HEK293 (cell line): Measurements from ENCODE around the gene TTLL11.

ENCODE experiments used
- CTCF ChIA-PET: fragments of 350-600 bp; formaldehyde crosslinking; extraction: SDS; loops from one replicate; lab custom pipeline; 2021; ENCODE audit warnings: antibody characterized with exemption; lab: Yijun Ruan, JAX
- POLR2A ChIA-PET: fragments of 300-600 bp; formaldehyde crosslinking; extraction: SDS; loops from one replicate; lab custom pipeline; 2020; ENCODE audit warnings: antibody characterized with exemption, inconsistent platforms; lab: Yijun Ruan, JAX
- H3K27ac ChIP-seq: fragments of 200-500 bp; sonication (Bioruptor generic); 2 replicates; pipeline ENCODE4 v1.5.1; 2014; ENCODE audit warnings: low read depth, low read length, control low read depth, inconsistent platforms; ENCODE audit errors: extremely low read depth
- H3K36me3 ChIP-seq, 2 experiments: fragments of 200-500 bp in 1 of 2; sonication (Bioruptor generic) in 1 of 2; 1 replicate in 1 of 2; 2 replicates in 1 of 2; pipeline ENCODE4 v1.5.1; 2014 to 2017; ENCODE audit warnings: inconsistent platforms in 2 of 2, low read length in 2 of 2; ENCODE audit not compliant: control insufficient read depth in 2 of 2, insufficient read depth in 1 of 2
- H3K4me1 ChIP-seq: fragments of 200-500 bp; sonication (Bioruptor generic); 2 replicates; pipeline ENCODE4 v1.5.1; 2014; ENCODE audit warnings: mild to moderate bottlenecking, low read length, inconsistent platforms; ENCODE audit not compliant: control insufficient read depth, insufficient read depth
- H3K4me3 ChIP-seq: 2 replicates; pipeline ENCODE4 v1.5.1; 2011; ENCODE audit warnings: low read depth, mild to moderate bottlenecking, control low read depth, low read length, moderate library complexity
- H3K9me3 ChIP-seq: fragments of 200-500 bp; sonication (Bioruptor generic); 2 replicates; pipeline ENCODE4 v1.5.1; 2014; ENCODE audit warnings: low read depth, low read length, inconsistent platforms; ENCODE audit not compliant: control insufficient read depth, insufficient read depth
- FEZF1 ChIP-seq: fragments of 450-650 bp; formaldehyde crosslinking; IDR thresholded peaks from 2 replicates; pipeline ENCODE4 v1.5.1; 2016; ENCODE audit warnings: missing biosample characterization, missing genetic modification characterization
- MZF1 ChIP-seq: fragments of 450-650 bp; formaldehyde crosslinking; IDR thresholded peaks from 2 replicates; pipeline ENCODE4 v1.5.1; 2017; ENCODE audit warnings: missing biosample characterization, missing genetic modification characterization, borderline replicate concordance
- YY2 ChIP-seq: fragments of 450-650 bp; formaldehyde crosslinking; IDR thresholded peaks from 2 replicates; pipeline ENCODE4 v1.5.1; 2016; ENCODE audit warnings: missing biosample characterization, missing genetic modification characterization
- ZNF114 ChIP-seq: fragments of 450-650 bp; formaldehyde crosslinking; IDR thresholded peaks from 2 replicates; pipeline ENCODE4 v1.5.0; 2017; ENCODE audit warnings: missing biosample characterization, missing genetic modification characterization
- ZNF19 ChIP-seq: fragments of 450-650 bp; formaldehyde crosslinking; IDR thresholded peaks from 2 replicates; pipeline ENCODE4; 2016; ENCODE audit warnings: missing biosample characterization, missing genetic modification characterization, low read depth
- ZNF23 ChIP-seq: fragments of 450-650 bp; formaldehyde crosslinking; IDR thresholded peaks from 2 replicates; pipeline ENCODE4 v1.5.1; 2016; ENCODE audit warnings: missing biosample characterization, missing genetic modification characterization, borderline replicate concordance
- ZNF24 ChIP-seq: fragments of 450-650 bp; formaldehyde crosslinking; IDR thresholded peaks from 2 replicates; pipeline ENCODE4 v1.5.1; 2016; ENCODE audit warnings: missing biosample characterization, missing genetic modification characterization
- ZNF350 ChIP-seq: fragments of 450-650 bp; formaldehyde crosslinking; IDR thresholded peaks from 2 replicates; pipeline ENCODE4 v1.5.0; 2017; ENCODE audit warnings: missing biosample characterization, mild to moderate bottlenecking, missing genetic modification characterization
- ZNF416 ChIP-seq: fragments of 450-650 bp; formaldehyde crosslinking; IDR thresholded peaks from 2 replicates; pipeline ENCODE4 v1.5.1; 2016; ENCODE audit warnings: missing biosample characterization, missing genetic modification characterization
- ZNF513 ChIP-seq: fragments of 450-650 bp; IDR thresholded peaks from 2 replicates; pipeline ENCODE4 v1.5.1; 2018; ENCODE audit warnings: missing biosample characterization, missing genetic modification characterization
- ZNF529 ChIP-seq: fragments of 450-650 bp; formaldehyde crosslinking; IDR thresholded peaks from 2 replicates; pipeline ENCODE4 v1.5.1; 2017; ENCODE audit warnings: missing genetic modification characterization, missing biosample characterization; ENCODE audit not compliant: insufficient replicate concordance
- ZNF530 ChIP-seq: fragments of 450-650 bp; formaldehyde crosslinking; IDR thresholded peaks from 2 replicates; pipeline ENCODE4 v1.5.1; 2016; ENCODE audit warnings: low read depth, missing biosample characterization, missing genetic modification characterization
- ZNF555 ChIP-seq: fragments of 450-650 bp; formaldehyde crosslinking; conservative IDR thresholded peaks from 2 replicates; pipeline ENCODE4 v1.5.1; 2017; ENCODE audit warnings: missing biosample characterization, mild to moderate bottlenecking, missing genetic modification characterization, inconsistent platforms
- ZNF610 ChIP-seq: fragments of 450-650 bp; formaldehyde crosslinking; IDR thresholded peaks from 2 replicates; pipeline ENCODE4 v1.5.1; 2016; ENCODE audit warnings: missing biosample characterization, missing genetic modification characterization, borderline replicate concordance
- ZNF645 ChIP-seq: fragments of 450-650 bp; formaldehyde crosslinking; IDR thresholded peaks from 2 replicates; pipeline ENCODE4; 2016; ENCODE audit warnings: missing biosample characterization, missing genetic modification characterization
- ZNF785 ChIP-seq: fragments of 450-650 bp; formaldehyde crosslinking; IDR thresholded peaks from 2 replicates; pipeline ENCODE4 v1.5.1; 2016; ENCODE audit warnings: missing biosample characterization, missing genetic modification characterization
- ZXDB ChIP-seq: fragments of 450-650 bp; formaldehyde crosslinking; IDR thresholded peaks from 2 replicates; pipeline ENCODE4 v1.5.1; 2016; ENCODE audit warnings: missing biosample characterization, missing genetic modification characterization
- TF ChIP-seq, protein P1 (sequence below): fragments of 450-650 bp; formaldehyde crosslinking; IDR thresholded peaks from 2 replicates; pipeline ENCODE4 v1.5.1; 2016; ENCODE audit warnings: missing biosample characterization, missing genetic modification characterization, low read depth
- TF ChIP-seq, protein P2 (sequence below): fragments of 450-650 bp; formaldehyde crosslinking; IDR thresholded peaks from 2 replicates; pipeline ENCODE4 v1.5.1; 2016; ENCODE audit warnings: missing biosample characterization, missing genetic modification characterization, borderline replicate concordance
- TF ChIP-seq, protein P3 (sequence below): fragments of 450-650 bp; formaldehyde crosslinking; IDR thresholded peaks from 2 replicates; pipeline ENCODE4 v1.5.1; 2017; ENCODE audit warnings: missing biosample characterization, missing genetic modification characterization

TTLL11 gene

DNA sequence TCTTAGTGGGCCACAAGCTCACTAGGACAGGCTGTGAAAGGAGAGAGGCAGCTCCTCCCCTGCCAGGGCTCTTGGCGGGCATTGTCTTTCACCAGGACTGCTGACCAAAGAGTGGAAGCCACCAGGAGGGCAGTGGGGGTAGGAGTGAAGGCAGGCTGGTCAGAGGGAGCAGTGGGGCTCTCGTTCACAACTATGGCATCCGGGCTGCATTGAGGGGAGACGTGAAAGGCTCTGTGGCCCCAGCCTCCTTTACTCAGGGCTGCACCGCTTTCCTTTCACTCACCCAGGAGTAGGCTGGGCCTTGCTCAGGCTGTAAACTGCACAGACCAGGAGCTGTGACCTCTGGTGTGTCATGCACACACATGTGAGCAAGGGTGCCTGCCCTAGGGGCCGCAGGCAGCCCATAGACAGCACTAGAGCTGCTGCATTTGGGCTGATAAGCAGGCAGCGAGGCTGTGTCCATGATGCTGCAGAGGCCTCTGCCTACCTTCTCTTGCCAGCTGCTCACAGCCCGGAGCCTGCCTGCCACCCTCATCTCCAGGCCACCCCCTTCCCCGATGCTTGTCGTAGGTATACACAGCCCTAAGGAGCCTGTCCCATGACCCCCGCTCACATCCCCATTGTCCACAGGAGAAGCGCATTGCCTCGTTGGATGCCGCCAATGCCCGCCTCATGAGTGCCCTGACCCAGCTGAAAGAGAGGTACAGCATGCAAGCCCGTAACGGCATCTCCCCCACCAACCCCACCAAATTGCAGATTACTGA lies 311.2 kb downstream of the TTLL11 start:
- H3K4me1 ChIP-seq, result no peaks in the 10 kb centered on the region
- H3K36me3 ChIP-seq, result peaks cover 0 to 59% of the 10 kb centered on the region in 2 experiments; a peak in 1 of 3 replicates
- ChIA-PET POLR2A (no interaction called here), CTCF (no interaction called here)
- TF ChIP-seq ZNF23 (no peak), ZNF416 (tag by site-specific recombination) (no peak), ZNF114 (tag by site-specific recombination) (no peak), ZNF645 (tag by site-specific recombination) (no peak), ZNF513 (no peak)
- TF ChIP-seq, protein P1, sequence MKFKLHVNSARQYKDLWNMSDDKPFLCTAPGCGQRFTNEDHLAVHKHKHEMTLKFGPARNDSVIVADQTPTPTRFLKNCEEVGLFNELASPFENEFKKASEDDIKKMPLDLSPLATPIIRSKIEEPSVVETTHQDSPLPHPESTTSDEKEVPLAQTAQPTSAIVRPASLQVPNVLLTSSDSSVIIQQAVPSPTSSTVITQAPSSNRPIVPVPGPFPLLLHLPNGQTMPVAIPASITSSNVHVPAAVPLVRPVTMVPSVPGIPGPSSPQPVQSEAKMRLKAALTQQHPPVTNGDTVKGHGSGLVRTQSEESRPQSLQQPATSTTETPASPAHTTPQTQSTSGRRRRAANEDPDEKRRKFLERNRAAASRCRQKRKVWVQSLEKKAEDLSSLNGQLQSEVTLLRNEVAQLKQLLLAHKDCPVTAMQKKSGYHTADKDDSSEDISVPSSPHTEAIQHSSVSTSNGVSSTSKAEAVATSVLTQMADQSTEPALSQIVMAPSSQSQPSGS (tag by site-specific recombination), result no peak
- no peak overlapping the region for H3K27ac ChIP-seq
- H3K9me3 ChIP-seq, result no peaks in the 10 kb centered on the region
- no peak overlapping the region for H3K4me3 ChIP-seq

DNA sequence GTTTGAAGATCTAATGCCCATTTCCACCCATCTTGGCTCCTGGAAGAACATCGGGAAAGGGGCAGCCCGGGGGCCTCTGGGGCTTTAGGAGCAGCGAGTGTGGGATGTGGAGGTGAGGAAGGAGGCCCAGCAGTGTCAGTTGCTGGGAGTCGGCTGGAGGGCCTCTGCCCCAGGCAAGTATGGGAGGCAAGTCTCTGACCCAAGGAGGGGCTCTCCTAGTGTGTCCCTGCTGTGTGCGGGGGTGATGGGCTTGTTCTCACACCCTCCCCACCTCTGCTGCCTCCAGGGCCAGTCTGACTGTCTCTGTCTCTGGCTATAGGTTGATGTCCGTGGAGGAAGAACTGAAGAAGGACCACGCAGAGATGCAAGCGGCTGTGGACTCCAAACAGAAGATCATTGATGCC lies 312.0 kb downstream of the TTLL11 start:
- Histone ChIP-seq H3K9me3 (no peaks in the 10 kb centered on the region), H3K4me3 (no peak overlapping the region), H3K36me3 (peaks cover 0 to 66% of the 10 kb centered on the region in 2 experiments; a peak in 2 of 3 replicates), H3K4me1 (no peaks in the 10 kb centered on the region), H3K27ac (no peak overlapping the region)
- CTCF ChIA-PET, result no interaction called here
- POLR2A ChIA-PET, result no interaction called here
- no peak for TF ChIP-seq ZNF555
- no peak for TF ChIP-seq MZF1 (tag by site-specific recombination)
- TF ChIP-seq ZNF24, result no peak
- TF ChIP-seq ZNF785, result no peak
- TF ChIP-seq ZNF350 (tag by site-specific recombination), result no peak
- TF ChIP-seq, protein P2, sequence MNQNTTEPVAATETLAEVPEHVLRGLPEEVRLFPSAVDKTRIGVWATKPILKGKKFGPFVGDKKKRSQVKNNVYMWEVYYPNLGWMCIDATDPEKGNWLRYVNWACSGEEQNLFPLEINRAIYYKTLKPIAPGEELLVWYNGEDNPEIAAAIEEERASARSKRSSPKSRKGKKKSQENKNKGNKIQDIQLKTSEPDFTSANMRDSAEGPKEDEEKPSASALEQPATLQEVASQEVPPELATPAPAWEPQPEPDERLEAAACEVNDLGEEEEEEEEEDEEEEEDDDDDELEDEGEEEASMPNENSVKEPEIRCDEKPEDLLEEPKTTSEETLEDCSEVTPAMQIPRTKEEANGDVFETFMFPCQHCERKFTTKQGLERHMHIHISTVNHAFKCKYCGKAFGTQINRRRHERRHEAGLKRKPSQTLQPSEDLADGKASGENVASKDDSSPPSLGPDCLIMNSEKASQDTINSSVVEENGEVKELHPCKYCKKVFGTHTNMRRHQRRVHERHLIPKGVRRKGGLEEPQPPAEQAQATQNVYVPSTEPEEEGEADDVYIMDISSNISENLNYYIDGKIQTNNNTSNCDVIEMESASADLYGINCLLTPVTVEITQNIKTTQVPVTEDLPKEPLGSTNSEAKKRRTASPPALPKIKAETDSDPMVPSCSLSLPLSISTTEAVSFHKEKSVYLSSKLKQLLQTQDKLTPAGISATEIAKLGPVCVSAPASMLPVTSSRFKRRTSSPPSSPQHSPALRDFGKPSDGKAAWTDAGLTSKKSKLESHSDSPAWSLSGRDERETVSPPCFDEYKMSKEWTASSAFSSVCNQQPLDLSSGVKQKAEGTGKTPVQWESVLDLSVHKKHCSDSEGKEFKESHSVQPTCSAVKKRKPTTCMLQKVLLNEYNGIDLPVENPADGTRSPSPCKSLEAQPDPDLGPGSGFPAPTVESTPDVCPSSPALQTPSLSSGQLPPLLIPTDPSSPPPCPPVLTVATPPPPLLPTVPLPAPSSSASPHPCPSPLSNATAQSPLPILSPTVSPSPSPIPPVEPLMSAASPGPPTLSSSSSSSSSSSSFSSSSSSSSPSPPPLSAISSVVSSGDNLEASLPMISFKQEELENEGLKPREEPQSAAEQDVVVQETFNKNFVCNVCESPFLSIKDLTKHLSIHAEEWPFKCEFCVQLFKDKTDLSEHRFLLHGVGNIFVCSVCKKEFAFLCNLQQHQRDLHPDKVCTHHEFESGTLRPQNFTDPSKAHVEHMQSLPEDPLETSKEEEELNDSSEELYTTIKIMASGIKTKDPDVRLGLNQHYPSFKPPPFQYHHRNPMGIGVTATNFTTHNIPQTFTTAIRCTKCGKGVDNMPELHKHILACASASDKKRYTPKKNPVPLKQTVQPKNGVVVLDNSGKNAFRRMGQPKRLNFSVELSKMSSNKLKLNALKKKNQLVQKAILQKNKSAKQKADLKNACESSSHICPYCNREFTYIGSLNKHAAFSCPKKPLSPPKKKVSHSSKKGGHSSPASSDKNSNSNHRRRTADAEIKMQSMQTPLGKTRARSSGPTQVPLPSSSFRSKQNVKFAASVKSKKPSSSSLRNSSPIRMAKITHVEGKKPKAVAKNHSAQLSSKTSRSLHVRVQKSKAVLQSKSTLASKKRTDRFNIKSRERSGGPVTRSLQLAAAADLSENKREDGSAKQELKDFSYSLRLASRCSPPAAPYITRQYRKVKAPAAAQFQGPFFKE (tag by site-specific recombination), result no peak
- no peak for TF ChIP-seq ZNF530 (tag by site-specific recombination)
- no peak for TF ChIP-seq ZNF19 (tag by site-specific recombination)
- no peak for TF ChIP-seq YY2 (tag by site-specific recombination)
- TF ChIP-seq ZNF610, result no peak
- TF ChIP-seq ZXDB (tag by site-specific recombination), result no peak
- TF ChIP-seq, protein P3, sequence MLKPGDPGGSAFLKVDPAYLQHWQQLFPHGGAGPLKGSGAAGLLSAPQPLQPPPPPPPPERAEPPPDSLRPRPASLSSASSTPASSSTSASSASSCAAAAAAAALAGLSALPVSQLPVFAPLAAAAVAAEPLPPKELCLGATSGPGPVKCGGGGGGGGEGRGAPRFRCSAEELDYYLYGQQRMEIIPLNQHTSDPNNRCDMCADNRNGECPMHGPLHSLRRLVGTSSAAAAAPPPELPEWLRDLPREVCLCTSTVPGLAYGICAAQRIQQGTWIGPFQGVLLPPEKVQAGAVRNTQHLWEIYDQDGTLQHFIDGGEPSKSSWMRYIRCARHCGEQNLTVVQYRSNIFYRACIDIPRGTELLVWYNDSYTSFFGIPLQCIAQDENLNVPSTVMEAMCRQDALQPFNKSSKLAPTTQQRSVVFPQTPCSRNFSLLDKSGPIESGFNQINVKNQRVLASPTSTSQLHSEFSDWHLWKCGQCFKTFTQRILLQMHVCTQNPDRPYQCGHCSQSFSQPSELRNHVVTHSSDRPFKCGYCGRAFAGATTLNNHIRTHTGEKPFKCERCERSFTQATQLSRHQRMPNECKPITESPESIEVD (tag by site-specific recombination), result no peak
- no peak for TF ChIP-seq ZNF529 (tag by site-specific recombination)
- no peak for TF ChIP-seq FEZF1 (tag by site-specific recombination)
